K562 (cell line): Measurements from ENCODE around the gene TEDC1. TPM values are rescaled to one million over a fixed set of nuclear protein-coding genes. Genes with fewer than 3 reads are reported as not detected.
A peak's percentile ranks its signal among the peaks of the same experiment; 100 is the strongest.

ENCODE experiments used
- ATAC-seq: fragments of 200-7000 bp; cut with Tn5 transposase; 3 replicates; pipeline ENCODE4 v1.9.1; 2020; ENCODE audit warnings: moderate library complexity
- BruUV-seq: library from RNA; stranded (reverse); fragments of 400-500 nt; replicated peaks from 2 replicates; lab custom pipeline; 2021; lab: Mats Ljungman, UMichigan
- CTCF ChIA-PET: fragments of 300-600 bp; formaldehyde crosslinking; extraction: SDS; loops from one replicate; lab custom pipeline; 2021; ENCODE audit warnings: low intra/inter-chr PET ratio; lab: Yijun Ruan, JAX
- POLR2A ChIA-PET: fragments of 300-600, 350-650 bp; sonication (Branson Sonifier 250); formaldehyde crosslinking; extraction: SDS; loops from one replicate; lab custom pipeline; 2021; ENCODE audit warnings: antibody characterized with exemption, inconsistent platforms; lab: Yijun Ruan, JAX
- DNase-seq, 4 experiments: peaks; one replicate each; pipeline versions ENCODE4 v3.0.0 to v3.0.0-alpha.2; 2011 to 2018; ENCODE audit warnings: low spot score in 3 of 4, mixed read lengths in 3 of 4; ENCODE audit errors: extremely low read depth in 1 of 4
- FAIRE-seq: peaks from 2 replicates; lab custom pipeline; 2011; peaks lifted over from hg19 to GRCh38; lab: Jason Lieb, UNC
- H2AFZ ChIP-seq: 2 replicates; pipeline ENCODE4 v1.6.0; 2011; ENCODE audit warnings: low read depth, low read length, control low read depth, inconsistent platforms
- H3K27ac ChIP-seq: fragments of 200-600 bp; 3 replicates; pipeline ENCODE4 v1.8.0; 2011; ENCODE audit warnings: low read depth, mild to moderate bottlenecking, control low read depth, inconsistent platforms, low read length, moderate library complexity, mixed read lengths; ENCODE audit errors: extremely low read depth
- H3K27me3 ChIP-seq, 2 experiments: fragments of 300-600 bp in 1 of 2; 2 replicates in 1 of 2; 3 replicates in 1 of 2; pipeline versions ENCODE4 v1.6.0 to v1.8.0; 2011; ENCODE audit warnings: inconsistent platforms in 2 of 2, low read length in 2 of 2, mild to moderate bottlenecking in 1 of 2, mixed read lengths in 1 of 2, moderate library complexity in 1 of 2; ENCODE audit not compliant: control insufficient read depth in 2 of 2, insufficient read depth in 2 of 2
- H3K36me3 ChIP-seq: fragments of 300-600 bp; 3 replicates; pipeline ENCODE4 v1.8.0; 2011; ENCODE audit warnings: mild to moderate bottlenecking, low read length, inconsistent platforms; ENCODE audit not compliant: control insufficient read depth, insufficient read depth
- H3K4me1 ChIP-seq, 2 experiments: fragments of 200-600 bp in 1 of 2; replicated peaks in 1 of 2; 2 replicates in 1 of 2; 3 replicates in 1 of 2; pipeline versions ENCODE4 v1.5.1 to v1.8.0; 2011; ENCODE audit warnings: inconsistent platforms in 2 of 2, low read length in 2 of 2, mild to moderate bottlenecking in 1 of 2, mixed read lengths in 1 of 2, moderate library complexity in 1 of 2; ENCODE audit not compliant: control insufficient read depth in 2 of 2, insufficient read depth in 2 of 2
- H3K4me2 ChIP-seq: 2 replicates; pipeline ENCODE4 v1.6.1; 2011; ENCODE audit warnings: low read length, control low read depth, inconsistent platforms, mixed read lengths; ENCODE audit not compliant: insufficient read depth
- H3K4me3 ChIP-seq: fragments of 200-600 bp; sonication (generic), shearing (Covaris generic); 2 replicates; pipeline ENCODE4 v1.5.1; 2016; ENCODE audit warnings: control low read depth, inconsistent platforms
- H3K79me2 ChIP-seq: fragments of 200-600 bp; 3 replicates; pipeline ENCODE4 v1.8.0; 2011; ENCODE audit warnings: low read length, inconsistent platforms; ENCODE audit not compliant: control insufficient read depth, insufficient read depth
- H3K9ac ChIP-seq, 2 experiments: 2 replicates each; pipeline versions ENCODE4 v1.6.0 to v1.6.1; 2011; ENCODE audit warnings: low read depth in 2 of 2, low read length in 2 of 2, control low read depth in 1 of 2, inconsistent platforms in 1 of 2, mild to moderate bottlenecking in 1 of 2, mixed read lengths in 1 of 2; ENCODE audit not compliant: insufficient read depth in 1 of 2
- H3K9me1 ChIP-seq: one replicate; pipeline ENCODE4 v1.6.0; 2011; ENCODE audit warnings: inconsistent platforms, mild to moderate bottlenecking, low read length, moderate library complexity; ENCODE audit not compliant: control insufficient read depth, insufficient read depth
- H3K9me3 ChIP-seq: replicated peaks from 2 replicates; pipeline ENCODE4 v1.5.1; 2011; ENCODE audit warnings: low read depth, low read length, inconsistent platforms; ENCODE audit not compliant: control insufficient read depth, insufficient read depth
- H4K20me1 ChIP-seq: replicated peaks from 2 replicates; pipeline ENCODE4 v1.6.1; 2011; ENCODE audit warnings: low read length, inconsistent platforms, mixed read lengths; ENCODE audit not compliant: control insufficient read depth, insufficient read depth
- ARID1B ChIP-seq: fragments of 450-650 bp; IDR thresholded peaks from 2 replicates; pipeline ENCODE4 v1.6.1; 2016; ENCODE audit warnings: antibody characterized with exemption, mild to moderate bottlenecking, inconsistent platforms
- BCOR ChIP-seq: fragments of 450-650 bp; IDR thresholded peaks from 2 replicates; pipeline ENCODE4 v1.6.1; 2016
- MAZ ChIP-seq, 2 experiments: fragments of 450-650 bp in 1 of 2; sonication (generic) in 1 of 2; formaldehyde crosslinking; IDR thresholded peaks in 1 of 2; conservative IDR thresholded peaks in 1 of 2; 2 replicates each; pipeline versions ENCODE4 v1.4.0 to v1.5.0; 2020; ENCODE audit warnings: mild to moderate bottlenecking in 1 of 2, missing genetic modification reagents in 1 of 2
- NCOA2 ChIP-seq, 2 experiments: fragments of 450-650 bp; IDR thresholded peaks; 2 replicates each; pipeline ENCODE4 v1.6.1; 2018; ENCODE audit warnings: mild to moderate bottlenecking in 2 of 2, moderate library complexity in 1 of 2; ENCODE audit not compliant: partially characterized antibody in 2 of 2
- NFATC3 ChIP-seq: fragments of 450-650 bp; IDR thresholded peaks from 2 replicates; pipeline ENCODE4 v1.6.1; 2017; ENCODE audit warnings: mild to moderate bottlenecking
- PHF20 ChIP-seq: fragments of 450-650 bp; IDR thresholded peaks from 2 replicates; pipeline ENCODE4 v1.6.1; 2018; ENCODE audit not compliant: partially characterized antibody
- SMAD3 ChIP-seq: fragments of 450-650 bp; formaldehyde crosslinking; conservative IDR thresholded peaks from 2 replicates; pipeline ENCODE4 v1.4.0; 2020; ENCODE audit warnings: mild to moderate bottlenecking
- STAT5A ChIP-seq: IDR thresholded peaks from 2 replicates; pipeline ENCODE4 v1.6.1; 2012; ENCODE audit warnings: low read length, inconsistent platforms, borderline replicate concordance
- TAF7 ChIP-seq: fragments of 450-650 bp; IDR thresholded peaks from 2 replicates; pipeline ENCODE4 v1.6.1; 2016; ENCODE audit warnings: missing genetic modification characterization, missing compliant biosample characterization
- TARDBP ChIP-seq: fragments of 450-650 bp; IDR thresholded peaks from 2 replicates; pipeline ENCODE4 v1.6.1; 2016
- WHSC1 ChIP-seq: IDR thresholded peaks from one replicate; pipeline ENCODE4 v1.6.1; 2012; ENCODE audit warnings: low read length, control low read depth, inconsistent platforms
- ZBTB17 ChIP-seq: fragments of 450-650 bp; formaldehyde crosslinking; IDR thresholded peaks from 2 replicates; pipeline ENCODE4 v1.4.0; 2020; ENCODE audit warnings: mild to moderate bottlenecking
- ZC3H11A ChIP-seq: IDR thresholded peaks from 2 replicates; pipeline ENCODE4 v1.6.1; 2012; ENCODE audit warnings: low read depth, low read length, improper control_type of control experiment
- ZKSCAN3 ChIP-seq: fragments of 250-450 bp; sonication (Bioruptor Pico); IDR thresholded peaks from 2 replicates; pipeline ENCODE4 v1.4.0; 2020
- ZNF124 ChIP-seq: sonication (generic); formaldehyde crosslinking; IDR thresholded peaks from 2 replicates; pipeline ENCODE4 v1.8.1; 2022; ENCODE audit warnings: missing genetic modification reagents
- ZNF584 ChIP-seq: fragments of 200-800 bp; sonication (Bioruptor generic); IDR thresholded peaks from 2 replicates; pipeline ENCODE4 v1.6.1; 2016; ENCODE audit warnings: low read depth, mild to moderate bottlenecking, missing genetic modification characterization, missing compliant biosample characterization
- WGBS: fragments of 100-300 bp; shearing (Covaris generic); methylation state at CpG from one replicate; pipeline ENCODE4 v1.1.6; 2016; ENCODE audit warnings: low coverage, mixed read lengths; ENCODE audit not compliant: insufficient coverage; ENCODE audit errors: missing lambda C conversion rate; 5-methylcytosine and 5-hydroxymethylcytosine counted together
- in situ Hi-C: fragments of 300-500 bp; cut with MboI; formaldehyde crosslinking; loops from 4 replicates; pipeline ENCODE4 v1.15.0; 2018; ENCODE audit warnings: inconsistent platforms, mixed read lengths
- intact Hi-C: fragments of 100-400 bp; cut with micrococcal nuclease; formaldehyde crosslinking; loops from 2 replicates; pipeline ENCODE4 v1.14.2; 2022
- polyA plus RNA-seq, 8 experiments: library from polyadenylated mRNA; depleted of rRNA in 4 of 8; stranded (reverse) in 5 of 8; unstranded in 3 of 8; fragments of >200 nt; fragmentation: Nextera tagmentation in 2 of 8; fragmentation: Illumina TruSeq in 1 of 8; extraction: Ambion mirVana in 2 of 8; extraction: Trizol in 1 of 8; gene quantifications; 2 replicates each; pipeline versions ENCODE4 v1.2.1 to v1.2.3, GENCODE V29; 2011 to 2014; ENCODE audit warnings: inconsistent platforms in 1 of 8, missing spikeins in 1 of 8
- total RNA-seq, 7 experiments: library from RNA; depleted of rRNA in 6 of 7; stranded (reverse); fragments of >200 nt in 6 of 7; fragmentation: Illumina TruSeq in 2 of 7; extraction: Trizol in 2 of 7; gene quantifications; 2 replicates each; pipeline versions ENCODE4 v1.2.1 to v1.2.3, GENCODE V29; 2011 to 2021; ENCODE audit warnings: low replicate concordance in 1 of 7
- TF ChIP-seq, protein P1 (sequence below), 2 experiments: fragments of 450-650 bp in 1 of 2; IDR thresholded peaks; 2 replicates each; pipeline ENCODE4 v1.6.1; 2011 to 2017; ENCODE audit warnings: low read depth in 2 of 2, antibody characterized with exemption in 1 of 2, borderline replicate concordance in 1 of 2, low read length in 1 of 2, mild to moderate bottlenecking in 1 of 2, mixed read lengths in 1 of 2; ENCODE audit not compliant: control insufficient read depth in 1 of 2
- TF ChIP-seq, protein P2 (sequence below): sonication (generic); IDR thresholded peaks from 2 replicates; pipeline ENCODE4 v1.6.1; 2016
- TF ChIP-seq, protein P3 (sequence below): sonication (generic); formaldehyde crosslinking; IDR thresholded peaks from 2 replicates; pipeline ENCODE4 v1.9.0; 2022; ENCODE audit warnings: mild to moderate bottlenecking, missing genetic modification reagents

The TEDC1 gene
- total and polyA plus RNA-seq, 9 of the 15 experiments (the other 6 are each of a cell fraction or from before 2014, with no cell fraction given), result 0.21 to 28.3 (median 5.9) TPM

DNA sequence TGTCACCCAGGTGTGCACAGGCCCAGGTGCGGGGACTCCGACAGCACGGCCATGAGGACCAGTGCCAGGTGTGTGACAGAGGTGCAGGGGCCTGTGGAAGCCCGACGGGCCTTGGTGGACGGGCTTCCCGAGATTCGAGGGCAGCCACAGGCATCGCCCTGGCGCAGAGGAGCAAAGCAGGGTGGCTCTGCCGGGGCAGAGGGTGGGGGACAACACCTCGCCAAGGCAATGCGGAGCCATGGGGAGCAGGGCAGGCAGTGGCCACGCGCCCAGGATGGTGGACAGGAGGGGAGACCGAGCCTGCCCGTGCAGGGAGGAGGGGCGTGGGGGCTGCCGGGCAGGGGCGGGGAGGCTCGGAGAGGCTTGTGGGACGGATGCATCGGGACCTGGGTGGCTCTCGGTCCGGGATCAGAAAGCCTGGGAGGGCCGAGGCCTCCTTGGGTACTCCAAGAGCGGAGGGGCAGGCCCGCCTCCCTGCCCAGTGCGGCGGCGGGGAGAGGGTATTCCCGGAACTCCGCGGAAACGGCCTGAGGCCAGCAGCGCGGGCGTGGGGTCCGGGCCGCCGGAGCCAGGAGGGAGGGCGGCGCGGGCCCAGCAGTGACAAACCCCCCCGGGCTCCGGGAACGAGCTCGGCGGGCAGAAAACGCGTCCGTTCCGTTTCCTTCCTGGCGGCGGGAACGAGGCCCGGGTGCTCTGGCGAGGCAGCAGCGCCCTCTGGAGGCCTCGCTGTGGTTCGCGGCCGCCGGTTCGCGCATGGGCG, 37.0 kb downstream of the TEDC1 start:
- no TSS peak for BruUV-seq
- H3K9me1 ChIP-seq, result no peaks in the 10 kb centered on the region
- DNase-seq (peak; percentile 79 to 87 (median 80)), FAIRE-seq (no peak), ATAC-seq (peak; percentile 91)
- H4K20me1 ChIP-seq, result no peaks in the 10 kb centered on the region
- no peaks in the 10 kb centered on the region for H3K79me2 ChIP-seq
- H3K4me2 ChIP-seq, result peak overlapping the region; percentile 18; the same call in 1 of the 2 replicates
- peak overlapping the region; percentile 59 to 90; a peak in 3 of 4 replicates for H3K9ac ChIP-seq
- no peaks in the 10 kb centered on the region for H3K36me3 ChIP-seq
- POLR2A ChIA-PET, result interaction anchor here (0.6 to 0.8 kb wide), 2 partner anchors 22 to 134 kb away, joined by 3 read pairs; no protein-coding TSS in a partner anchor
- 9% methylated on average over 15 of the region's 67 CpGs for WGBS
- in situ Hi-C loops, result no loop called here
- peak overlapping the region; percentile 92 for H2AFZ ChIP-seq
- no peaks in the 10 kb centered on the region for H3K9me3 ChIP-seq
- H3K27ac ChIP-seq, result no peak overlapping the region
- intact Hi-C loops, result loop anchor here (5.0 to 10.0 kb wide), 2 partner anchors 53 to 436 kb away; partner anchors contain the start of gene CRIP2
- peak overlapping the region; percentile 31 for H3K4me3 ChIP-seq
- H3K4me1 ChIP-seq, result peaks cover 0 to 53% of the 10 kb centered on the region in 2 experiments; a peak in 2 of 5 replicates
- H3K27me3 ChIP-seq, result peaks cover 2 to 24% of the 10 kb centered on the region in 2 experiments; a peak in 2 of 5 replicates
- CTCF ChIA-PET, result interaction anchor here (0.6 to 1.6 kb wide), 4 partner anchors 47 to 315 kb away, joined by 3 to 13 read pairs (median 4); no protein-coding TSS in a partner anchor
- TF ChIP-seq NCOA2 (IDR thresholded peaks at IDR 0.05; ENCODE audit: partially characterized antibody in 2 of 2) (no peak), SMAD3 (CRISPR knock-in tag) (no peak), ZC3H11A (no peak), STAT5A (no peak), BCOR (no peak), WHSC1 (no peak), ZKSCAN3 (CRISPR knock-in tag) (no peak), ARID1B (no peak), NFATC3 (no peak), TARDBP (no peak), MAZ (CRISPR knock-in tag; conservative IDR thresholded peaks at IDR 0.05 in 1 of 2, IDR thresholded peaks at IDR 0.05 in 1 of 2) (peak; percentile 51 to 62), TAF7 (tag) (no peak), ZNF584 (no peak), ZBTB17 (CRISPR knock-in tag) (no peak), PHF20 (peak; percentile 42), ZNF124 (CRISPR knock-in tag) (no peak)
- TF ChIP-seq, protein P1, sequence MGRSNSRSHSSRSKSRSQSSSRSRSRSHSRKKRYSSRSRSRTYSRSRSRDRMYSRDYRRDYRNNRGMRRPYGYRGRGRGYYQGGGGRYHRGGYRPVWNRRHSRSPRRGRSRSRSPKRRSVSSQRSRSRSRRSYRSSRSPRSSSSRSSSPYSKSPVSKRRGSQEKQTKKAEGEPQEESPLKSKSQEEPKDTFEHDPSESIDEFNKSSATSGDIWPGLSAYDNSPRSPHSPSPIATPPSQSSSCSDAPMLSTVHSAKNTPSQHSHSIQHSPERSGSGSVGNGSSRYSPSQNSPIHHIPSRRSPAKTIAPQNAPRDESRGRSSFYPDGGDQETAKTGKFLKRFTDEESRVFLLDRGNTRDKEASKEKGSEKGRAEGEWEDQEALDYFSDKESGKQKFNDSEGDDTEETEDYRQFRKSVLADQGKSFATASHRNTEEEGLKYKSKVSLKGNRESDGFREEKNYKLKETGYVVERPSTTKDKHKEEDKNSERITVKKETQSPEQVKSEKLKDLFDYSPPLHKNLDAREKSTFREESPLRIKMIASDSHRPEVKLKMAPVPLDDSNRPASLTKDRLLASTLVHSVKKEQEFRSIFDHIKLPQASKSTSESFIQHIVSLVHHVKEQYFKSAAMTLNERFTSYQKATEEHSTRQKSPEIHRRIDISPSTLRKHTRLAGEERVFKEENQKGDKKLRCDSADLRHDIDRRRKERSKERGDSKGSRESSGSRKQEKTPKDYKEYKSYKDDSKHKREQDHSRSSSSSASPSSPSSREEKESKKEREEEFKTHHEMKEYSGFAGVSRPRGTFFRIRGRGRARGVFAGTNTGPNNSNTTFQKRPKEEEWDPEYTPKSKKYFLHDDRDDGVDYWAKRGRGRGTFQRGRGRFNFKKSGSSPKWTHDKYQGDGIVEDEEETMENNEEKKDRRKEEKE (IDR thresholded peaks at IDR 0.05; ENCODE audit: borderline replicate concordance in 1 of 2, control insufficient read depth in 1 of 2, low read depth in 2 of 2, low read length in 1 of 2), result no peak
- TF ChIP-seq, protein P2, sequence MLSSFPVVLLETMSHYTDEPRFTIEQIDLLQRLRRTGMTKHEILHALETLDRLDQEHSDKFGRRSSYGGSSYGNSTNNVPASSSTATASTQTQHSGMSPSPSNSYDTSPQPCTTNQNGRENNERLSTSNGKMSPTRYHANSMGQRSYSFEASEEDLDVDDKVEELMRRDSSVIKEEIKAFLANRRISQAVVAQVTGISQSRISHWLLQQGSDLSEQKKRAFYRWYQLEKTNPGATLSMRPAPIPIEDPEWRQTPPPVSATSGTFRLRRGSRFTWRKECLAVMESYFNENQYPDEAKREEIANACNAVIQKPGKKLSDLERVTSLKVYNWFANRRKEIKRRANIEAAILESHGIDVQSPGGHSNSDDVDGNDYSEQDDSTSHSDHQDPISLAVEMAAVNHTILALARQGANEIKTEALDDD, result no peak
- TF ChIP-seq, protein P3, sequence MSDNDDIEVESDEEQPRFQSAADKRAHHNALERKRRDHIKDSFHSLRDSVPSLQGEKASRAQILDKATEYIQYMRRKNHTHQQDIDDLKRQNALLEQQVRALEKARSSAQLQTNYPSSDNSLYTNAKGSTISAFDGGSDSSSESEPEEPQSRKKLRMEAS (CRISPR knock-in tag), result peak; percentile 48; the same call in 1 of the 2 replicates
